GM19372 (cell line): ENCODE measurements around the gene SLC35F2.
"Not testable (repeated sequence)": the region's sequence is repeated elsewhere in the genome, so short reads cannot be mapped to it uniquely, and the experiment has no call there.

Experiments used
- ATAC-seq: cut with Tn5 transposase; IDR thresholded peaks from one replicate; pipeline ENCODE4 v1.9.1; 2021; ENCODE audit warnings: mild to moderate bottlenecking, low read depth, moderate library complexity; ENCODE audit not compliant: unreplicated experiment

The SLC35F2 gene

DNA sequence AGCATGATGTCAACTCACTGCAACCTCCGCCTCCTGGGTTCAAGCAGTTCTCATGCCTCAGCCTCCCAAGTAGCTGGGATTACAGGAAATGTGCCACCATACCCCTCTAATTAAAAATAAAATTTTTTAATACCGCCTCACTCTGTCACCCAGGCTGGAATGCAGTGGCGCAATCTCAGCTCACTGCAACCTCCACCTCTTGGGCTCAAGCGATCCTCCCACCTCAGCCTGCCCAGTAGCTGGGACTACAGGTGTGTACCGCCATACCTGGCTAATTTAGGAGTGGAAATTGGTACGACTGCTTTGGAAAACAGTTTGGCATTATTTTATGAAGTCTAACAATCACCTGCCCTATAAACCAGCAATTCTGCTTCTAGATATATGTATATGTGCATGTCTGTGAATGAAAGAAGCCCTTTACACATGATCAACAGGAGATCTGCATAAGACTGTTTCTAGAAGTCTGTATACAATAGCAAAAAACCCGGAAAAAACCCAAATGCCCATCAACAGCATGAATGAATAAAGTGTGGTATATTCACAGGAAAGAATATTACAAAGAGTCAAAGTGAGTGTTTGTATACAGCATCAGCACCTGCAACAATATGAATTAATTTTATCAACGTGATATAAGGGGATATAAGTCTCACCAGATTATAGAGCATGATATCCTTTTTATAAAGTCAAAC lies 16.0 kb downstream of the SLC35F2 start:
- ATAC-seq, result no peak

DNA sequence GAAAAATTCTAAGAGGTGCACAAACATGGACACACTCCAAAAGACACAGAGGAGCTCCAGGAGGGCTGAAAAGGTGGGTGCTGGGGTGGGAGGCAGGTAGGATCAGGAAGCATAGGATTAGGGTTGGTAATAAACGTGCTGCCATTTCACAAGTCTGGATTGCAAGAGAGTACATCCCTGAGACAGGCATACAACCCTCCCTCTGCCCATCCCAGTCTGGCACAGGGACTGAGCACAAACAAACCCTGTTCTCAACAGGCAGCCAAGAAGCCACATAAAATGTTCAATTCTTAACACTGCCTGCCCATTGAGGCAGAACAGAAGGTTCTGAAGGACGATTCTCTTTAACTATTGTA lies 18.5 kb downstream of the SLC35F2 start:
- no peak for ATAC-seq

DNA sequence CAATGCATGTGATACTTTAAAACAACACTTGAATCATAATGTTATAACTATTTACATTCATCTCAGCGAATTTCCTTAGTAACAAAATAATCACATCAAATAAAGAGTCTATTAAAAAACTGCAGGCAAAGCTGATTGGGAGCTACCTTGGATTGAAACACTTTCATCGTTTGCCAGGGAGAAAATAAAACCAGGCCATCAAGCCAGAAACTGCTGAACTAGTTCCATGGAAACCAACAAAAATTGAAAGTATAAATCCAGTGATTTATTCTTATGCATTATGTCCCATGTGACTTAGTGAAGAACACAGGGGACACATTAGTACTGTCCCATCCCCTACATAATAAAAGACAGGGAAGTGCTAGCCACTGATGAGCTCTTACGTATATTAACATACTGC lies 21.7 kb downstream of the SLC35F2 start:
- ATAC-seq, result no peak

DNA sequence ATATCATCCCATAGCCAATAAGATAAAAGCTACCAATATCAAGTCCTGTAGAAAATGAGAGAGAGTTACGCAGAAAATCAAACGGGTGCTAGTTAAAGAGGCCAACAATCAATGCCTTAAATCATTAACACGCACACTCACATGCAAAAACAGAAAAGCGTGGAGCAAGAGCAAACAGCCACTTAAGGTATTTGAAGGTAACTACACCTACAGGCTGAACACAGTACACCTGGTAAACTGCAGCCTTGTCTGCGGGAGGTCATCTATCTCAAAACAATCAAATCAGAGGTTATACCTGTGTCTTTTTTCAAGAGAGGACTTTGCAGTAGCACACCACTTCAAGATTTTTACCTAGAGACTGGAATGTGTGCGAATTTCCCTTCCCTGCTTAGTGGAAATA lies 23.6 kb downstream of the SLC35F2 start:
- ATAC-seq, result no peak

DNA sequence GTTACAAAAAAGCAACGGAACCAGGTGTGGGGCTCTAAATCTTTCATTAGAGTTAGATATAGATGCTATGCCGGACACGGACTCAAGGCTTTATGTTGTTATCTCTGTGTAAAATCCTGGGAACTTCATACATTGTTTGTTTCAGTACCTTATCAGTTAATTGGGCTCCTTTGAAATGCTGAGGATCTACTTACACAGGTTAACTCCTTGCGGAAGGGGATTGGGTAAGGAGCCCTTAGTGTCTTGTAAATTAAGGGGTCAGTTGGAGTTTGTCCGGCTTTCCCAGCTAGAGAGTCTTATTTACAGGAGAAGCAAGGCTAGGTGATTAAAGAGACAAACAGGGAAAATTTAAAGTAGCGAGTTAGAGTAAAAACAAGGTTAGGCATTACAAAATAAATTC lies 24.7 kb downstream of the SLC35F2 start:
- ATAC-seq, result not testable (repeated sequence)

DNA sequence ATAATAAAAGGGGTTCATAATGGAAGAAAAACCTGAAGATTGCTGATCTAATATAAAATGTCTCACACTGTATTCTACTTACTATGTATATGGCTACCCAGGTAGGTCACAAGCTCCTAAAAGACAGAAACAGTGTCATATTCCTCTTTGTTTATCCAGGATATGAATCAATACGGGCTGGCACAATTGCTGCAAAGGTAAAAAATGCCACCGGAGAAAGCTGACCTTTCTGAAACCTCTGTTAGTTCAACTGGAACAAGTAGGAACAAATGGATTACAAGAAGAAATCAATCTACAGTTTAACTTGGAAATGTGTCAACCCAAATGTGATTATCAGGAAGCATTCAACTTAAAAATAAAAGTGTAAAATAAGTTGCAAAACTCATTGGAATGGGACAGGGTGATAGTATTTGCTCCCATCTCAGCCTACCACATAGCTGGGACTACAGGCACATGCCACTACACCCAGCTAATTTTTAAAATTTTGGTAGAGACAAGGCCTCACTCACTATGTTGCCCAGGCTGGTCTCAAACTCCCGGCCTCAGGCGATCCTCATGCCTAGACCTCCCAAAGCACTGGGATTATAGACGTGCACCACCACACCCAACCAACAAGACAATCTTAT lies 27.6 kb downstream of the SLC35F2 start:
- ATAC-seq, result no peak

DNA sequence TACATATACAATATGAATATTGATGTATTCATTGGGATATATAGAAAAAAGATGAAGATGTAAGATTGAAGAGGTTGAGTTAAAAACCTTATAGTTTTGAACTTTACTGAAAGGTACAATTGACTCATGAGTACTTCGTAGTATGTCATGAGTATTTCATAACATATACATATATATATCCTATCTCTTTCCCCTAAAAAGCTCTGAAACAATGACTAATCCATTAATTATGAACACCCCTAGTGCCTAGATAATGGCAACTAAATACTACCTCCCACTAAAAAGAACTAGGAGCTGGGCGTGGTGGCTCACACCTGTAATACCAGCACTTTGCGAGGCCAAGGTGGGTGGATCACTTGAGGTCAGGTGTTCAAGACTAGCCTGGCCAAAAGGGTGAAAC lies 31.5 kb downstream of the SLC35F2 start:
- ATAC-seq, result no peak

DNA sequence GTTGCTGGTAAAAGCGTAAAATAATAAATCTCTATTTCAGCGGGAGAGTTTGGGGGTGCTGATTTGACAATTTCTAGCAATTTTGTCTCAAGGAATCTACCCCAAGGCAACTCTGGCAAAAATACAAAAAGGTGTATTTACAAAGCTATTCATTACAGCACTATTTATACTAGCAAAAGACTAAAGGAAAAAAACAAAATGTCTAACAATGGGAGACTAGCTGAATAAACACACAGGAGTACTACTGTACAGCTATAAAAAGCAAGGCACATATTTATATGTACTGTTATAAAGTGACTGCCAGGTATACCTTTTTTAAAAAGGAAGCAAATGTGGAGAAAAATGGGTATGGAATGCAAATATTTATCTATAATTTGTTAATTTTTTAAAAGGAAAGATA lies 32.7 kb downstream of the SLC35F2 start:
- no peak for ATAC-seq

DNA sequence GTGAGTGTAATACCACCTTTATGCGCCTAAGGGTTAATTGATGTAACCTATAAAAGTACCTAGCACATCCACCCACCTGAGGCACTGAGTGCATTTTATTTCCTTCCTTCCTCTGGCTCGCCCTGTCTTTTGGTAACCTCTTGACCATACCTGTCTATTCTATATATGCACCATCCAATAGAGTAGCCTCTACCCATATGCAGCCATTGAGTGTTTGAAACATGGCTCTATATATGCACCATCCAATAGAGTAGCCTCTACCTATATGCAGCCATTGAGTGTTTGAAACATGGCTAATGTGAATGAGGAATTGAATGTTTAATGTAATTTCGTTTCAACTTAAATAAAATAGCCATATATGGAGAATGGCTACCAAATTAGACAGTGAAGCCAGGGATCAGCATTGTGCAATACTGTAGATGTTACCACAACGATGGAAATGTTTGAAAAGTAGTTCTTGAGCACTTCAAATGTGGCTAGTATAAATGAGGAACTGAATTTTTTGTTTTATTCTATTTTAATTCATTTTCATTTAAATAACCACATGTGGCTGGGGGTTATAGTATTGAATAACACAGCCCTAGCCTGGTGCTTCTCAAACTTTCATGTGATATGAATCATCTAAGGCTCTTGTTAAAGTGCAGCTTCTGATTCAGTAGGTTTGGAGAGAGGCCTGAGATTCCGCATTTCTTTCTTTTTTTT lies 33.8 kb downstream of the SLC35F2 start:
- no peak for ATAC-seq

DNA sequence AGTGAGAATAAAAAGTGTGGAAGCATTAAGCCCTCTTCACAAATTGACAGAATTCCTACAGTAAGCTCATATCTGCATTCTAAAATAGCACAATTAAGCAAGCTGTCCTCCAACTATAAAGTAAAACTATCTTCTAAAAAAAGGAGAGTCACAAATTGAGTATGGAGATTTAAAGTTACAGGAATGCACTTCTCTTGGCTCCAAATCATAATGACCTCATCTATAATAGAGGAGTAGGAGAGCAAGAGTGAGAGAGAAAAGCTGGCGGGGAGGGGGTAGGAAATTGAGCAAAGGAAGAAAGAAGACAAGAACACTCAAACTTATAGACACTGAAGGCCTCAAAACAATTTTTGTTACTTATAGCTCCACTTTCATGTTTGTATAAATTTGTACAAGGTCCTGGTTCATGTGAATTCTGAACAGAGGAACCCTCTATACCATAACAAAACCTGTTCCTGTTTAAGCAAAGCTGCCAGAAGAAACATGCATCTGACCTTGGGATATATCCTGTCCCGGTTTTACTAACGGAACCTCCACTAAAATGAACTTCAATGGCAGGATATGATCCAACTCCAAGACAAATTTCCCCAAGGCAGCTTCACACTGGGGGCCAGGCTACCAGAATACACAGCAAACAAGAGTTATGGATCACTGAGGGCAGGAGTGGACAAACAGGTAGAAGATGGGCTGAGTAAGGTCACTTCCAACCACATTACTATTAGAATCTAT lies 37.2 kb downstream of the SLC35F2 start:
- no peak for ATAC-seq

DNA sequence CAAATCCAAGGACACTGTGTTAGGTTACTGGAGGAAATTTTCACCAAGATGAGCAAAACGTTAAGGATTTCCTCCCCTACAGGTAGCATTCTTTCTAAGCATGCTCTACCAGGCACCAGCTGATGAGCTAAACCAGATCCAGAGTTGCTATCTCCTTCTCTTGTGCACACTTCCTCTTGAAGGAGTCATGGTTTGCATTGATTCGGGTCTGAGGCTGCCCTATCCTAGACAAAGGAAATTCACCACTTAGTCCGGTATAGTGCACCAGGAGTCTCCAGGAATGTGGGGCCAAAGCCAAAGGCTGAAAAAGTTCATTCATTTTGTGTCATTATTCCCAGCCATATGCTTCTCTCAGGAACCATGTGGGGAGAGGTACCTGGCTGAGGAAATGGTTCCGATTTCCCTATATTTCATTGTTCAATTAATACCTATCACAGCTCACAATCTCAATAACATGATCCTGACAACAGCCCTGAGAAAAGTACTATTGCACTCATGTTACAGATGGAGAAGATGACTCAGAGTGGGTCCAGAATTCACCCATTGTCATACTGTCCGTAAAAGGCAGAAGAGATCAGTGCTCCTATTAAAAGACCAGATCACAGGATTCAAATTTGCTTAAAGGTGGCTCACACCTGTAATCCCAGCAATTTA lies 39.1 kb downstream of the SLC35F2 start:
- no peak for ATAC-seq

DNA sequence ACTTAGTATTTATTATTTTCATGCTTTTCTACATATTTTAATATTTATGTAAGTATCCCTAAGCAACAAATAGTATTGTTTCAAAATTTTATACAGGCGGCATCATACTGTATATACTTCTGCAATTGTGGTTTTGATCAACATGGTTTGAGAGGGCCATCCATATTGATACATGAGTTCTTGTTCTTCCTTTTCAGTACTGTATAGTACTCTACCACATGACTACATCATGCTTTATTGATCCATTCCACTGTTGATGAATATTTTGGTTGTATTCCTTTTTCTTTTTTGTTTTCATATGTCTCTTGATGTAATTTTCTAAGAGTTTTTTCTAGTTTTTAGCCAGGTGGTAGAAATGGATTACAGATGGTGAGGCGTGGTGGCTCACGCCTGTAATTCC lies 40.1 kb downstream of the SLC35F2 start:
- no peak for ATAC-seq

DNA sequence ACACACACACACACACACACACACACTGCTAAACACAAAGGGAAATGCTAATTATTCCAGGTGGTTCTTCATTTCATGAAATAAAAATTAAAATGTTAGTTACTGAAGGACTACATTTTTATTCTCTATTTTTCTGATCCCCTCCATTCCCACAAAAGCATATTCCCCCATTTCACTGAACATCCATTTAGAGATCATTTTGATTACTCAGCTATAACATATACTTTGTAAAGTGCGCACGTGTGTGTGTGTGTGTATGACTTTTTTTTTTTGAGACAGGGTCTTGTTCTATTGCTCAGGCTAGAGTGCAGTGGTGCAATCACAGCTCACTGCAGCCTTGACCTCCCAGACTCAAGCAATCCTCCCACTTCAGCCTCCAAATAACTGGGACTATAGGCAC lies 42.6 kb downstream of the SLC35F2 start:
- ATAC-seq, result no peak

DNA sequence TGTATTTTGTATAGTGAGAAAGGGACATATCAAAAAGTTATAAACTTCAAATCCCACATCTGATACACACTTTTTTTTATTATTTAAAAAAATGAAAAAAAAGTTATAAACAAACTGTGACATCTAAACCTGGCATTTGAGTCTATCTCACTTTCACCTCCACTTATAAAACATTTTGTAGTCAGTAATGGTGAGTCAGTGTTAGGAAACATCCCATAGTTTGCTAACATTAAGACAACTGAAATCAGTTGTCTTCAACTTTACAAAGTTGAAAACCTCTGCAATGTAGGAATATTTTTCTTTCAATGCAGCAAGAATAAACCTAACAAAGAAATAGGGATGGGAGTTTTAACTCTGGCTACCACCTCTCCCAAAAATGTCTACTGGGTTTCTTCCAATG lies 47.7 kb downstream of the SLC35F2 start:
- ATAC-seq, result no peak

DNA sequence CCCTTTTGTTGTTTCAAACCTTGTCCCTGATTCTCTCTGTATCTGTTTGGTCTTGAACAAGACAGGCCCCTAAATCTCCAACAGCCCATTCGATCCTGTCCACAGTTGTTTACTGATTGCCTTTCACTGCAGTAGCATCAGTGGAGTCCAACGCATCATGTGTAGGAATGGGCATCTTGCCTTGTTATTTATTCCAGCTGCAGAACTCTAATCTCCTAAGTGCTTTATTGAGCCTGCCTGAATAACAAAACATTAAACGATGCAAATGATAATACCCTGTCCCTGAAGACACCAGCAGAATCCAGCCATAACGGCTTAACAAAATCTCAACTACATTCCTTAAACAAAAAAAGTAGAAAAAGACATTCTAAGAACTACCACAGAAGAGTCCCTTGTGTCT lies 50.1 kb downstream of the SLC35F2 start:
- ATAC-seq, result no peak

DNA sequence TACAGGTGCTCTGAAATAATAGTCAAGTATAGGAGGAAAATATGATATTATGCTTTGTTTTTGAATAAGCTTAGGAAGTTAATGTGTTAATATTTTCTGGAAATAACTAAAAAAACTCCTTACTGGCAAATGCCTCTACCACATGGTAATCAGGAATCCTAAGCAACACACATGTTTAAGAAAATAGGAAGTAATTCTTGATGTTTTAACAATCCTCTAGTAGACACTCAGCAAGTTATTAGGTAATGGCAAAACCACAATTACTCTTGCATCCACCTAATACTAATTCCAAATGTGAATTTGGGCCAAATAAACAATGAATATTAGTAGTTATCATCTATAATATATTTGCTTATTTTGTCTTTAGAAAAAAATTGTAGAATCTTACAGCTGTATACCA lies 53.6 kb downstream of the SLC35F2 start:
- ATAC-seq, result no peak

DNA sequence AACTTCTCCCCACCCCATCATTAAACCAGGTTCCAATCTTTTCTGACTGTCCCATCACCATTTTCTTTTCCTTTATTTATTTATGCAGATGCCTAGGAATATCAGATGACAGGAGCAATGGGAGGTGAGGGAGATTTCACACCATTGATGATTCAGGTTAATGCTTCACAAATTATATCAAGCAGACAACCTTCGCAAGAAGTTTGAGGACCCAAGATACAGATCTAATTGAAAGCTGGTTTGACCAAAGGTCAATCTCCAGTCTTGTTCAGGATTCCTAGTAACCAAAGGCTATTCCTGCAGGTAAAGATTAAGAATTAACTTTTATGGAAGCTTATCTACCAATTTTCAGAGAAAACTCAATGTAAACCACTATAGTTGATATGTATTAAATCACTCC lies 54.4 kb downstream of the SLC35F2 start:
- ATAC-seq, result no peak

DNA sequence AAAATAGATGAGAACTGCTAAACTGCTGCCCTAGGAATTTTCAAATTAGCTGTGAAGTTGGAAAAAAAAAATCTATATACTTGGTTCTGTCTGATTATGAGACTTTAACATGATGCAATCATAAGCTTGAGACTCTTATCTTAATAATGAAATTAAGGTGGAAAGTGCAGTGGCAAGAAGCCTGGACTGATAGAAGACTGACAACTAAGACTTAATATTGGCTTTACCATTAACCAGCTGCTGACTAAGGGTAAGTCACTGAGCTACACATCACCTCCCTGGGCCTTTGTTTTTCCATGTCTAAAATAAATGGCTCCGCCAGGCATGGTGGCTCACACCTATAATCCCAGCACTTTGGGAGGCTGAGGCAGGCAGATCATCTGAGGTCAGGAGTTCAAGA lies 56.9 kb downstream of the SLC35F2 start:
- no peak for ATAC-seq

DNA sequence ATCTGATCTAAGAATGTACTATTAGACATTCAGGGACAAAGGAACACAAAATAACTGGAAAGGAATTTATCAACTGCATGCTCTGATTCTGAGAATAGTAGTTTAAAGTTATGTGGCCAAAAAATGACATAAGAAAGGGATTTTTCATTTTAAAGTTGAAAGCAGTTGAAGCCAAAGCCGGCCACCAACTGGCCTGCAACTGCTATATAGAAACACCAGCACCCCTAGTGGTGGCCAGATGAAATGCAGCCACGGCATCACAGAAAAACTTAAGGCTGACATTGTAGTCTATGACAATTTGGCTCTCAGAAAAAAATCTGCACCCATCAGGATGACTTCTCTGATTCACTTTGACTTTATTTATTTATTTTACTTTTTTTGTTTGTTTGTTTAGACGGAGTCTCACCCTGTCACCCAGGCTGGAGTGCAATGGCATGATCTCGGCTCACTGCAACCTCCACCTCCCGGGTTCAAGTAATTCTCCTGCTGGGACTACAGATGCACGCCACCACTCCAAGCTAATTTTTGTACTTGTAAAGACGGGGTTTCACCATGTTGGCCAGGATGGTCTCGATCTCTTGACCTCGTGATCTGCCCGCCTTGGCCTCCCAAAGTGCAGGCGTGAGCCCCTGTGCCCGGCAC lies 59.2 kb downstream of the SLC35F2 start:
- ATAC-seq, result peak; percentile 84

DNA sequence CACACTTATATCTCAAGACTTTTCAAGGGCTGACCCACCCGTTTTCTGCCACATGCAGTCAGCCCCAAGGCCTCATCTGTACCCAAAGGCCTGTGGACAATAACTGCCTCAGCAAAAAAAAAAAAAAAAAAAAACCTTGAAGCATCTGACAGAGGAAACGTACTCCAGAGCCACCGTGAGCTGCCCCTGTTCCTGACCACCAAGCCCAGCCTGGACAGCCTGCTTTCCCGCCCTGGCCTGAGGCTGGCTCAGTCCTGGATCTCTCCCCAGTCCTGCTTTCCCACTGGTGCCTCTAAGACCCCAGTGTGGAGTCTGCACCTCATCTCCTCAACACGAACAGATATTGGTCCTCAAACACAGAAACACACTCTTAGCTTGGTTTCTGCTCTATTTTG lies 66.5 kb downstream of the SLC35F2 start:
- ATAC-seq, result no peak
